Progenitor cell of endocrine pancreas (in vitro differentiated cells): ENCODE data around the gene AMIGO3. TPM values are rescaled to one million over a fixed set of nuclear protein-coding genes. Genes with fewer than 3 reads are reported as not detected.
"Not testable (repeated sequence)": the region's sequence is repeated elsewhere in the genome, so short reads cannot be mapped to it uniquely, and the experiment has no call there.

Experiments
- DNase-seq: peaks from one replicate; pipeline ENCODE4 v3.0.0; 2021; ENCODE audit warnings: low spot score; ENCODE audit not compliant: unreplicated experiment
- H3K27ac Mint-ChIP-seq: 2 replicates; pipeline ENCODE4 v1.8.0; 2021; ENCODE audit warnings: mild to moderate bottlenecking, moderate library complexity, mixed read lengths
- H3K27me3 Mint-ChIP-seq: 2 replicates; pipeline ENCODE4 v1.8.0; 2021; ENCODE audit warnings: mixed read lengths
- H3K36me3 Mint-ChIP-seq: 2 replicates; pipeline ENCODE4 v1.8.0; 2022; ENCODE audit warnings: mixed read lengths; ENCODE audit not compliant: insufficient read depth
- H3K4me1 Mint-ChIP-seq: 2 replicates; pipeline ENCODE4 v1.8.0; 2021; ENCODE audit warnings: low read depth, mixed read lengths
- H3K4me3 Mint-ChIP-seq: 2 replicates; pipeline ENCODE4 v1.8.0; 2021; ENCODE audit warnings: low read depth, mild to moderate bottlenecking, moderate library complexity, mixed read lengths
- H3K9me3 Mint-ChIP-seq: 2 replicates; pipeline ENCODE4 v1.8.0; 2021; ENCODE audit warnings: low read depth, mixed read lengths
- CTCF ChIP-seq: fragments of 200-600 bp; sonication (generic); IDR thresholded peaks from one replicate; pipeline ENCODE4 v1.5.0; 2021; ENCODE audit warnings: antibody characterized with exemption, mild to moderate bottlenecking; ENCODE audit not compliant: unreplicated experiment
- total RNA-seq: library from RNA; stranded (reverse); gene quantifications from 2 replicates; pipeline ENCODE4 v1.2.1, GENCODE V29; 2021

The AMIGO3 gene
- total RNA-seq, 1 donor from 2014 or later = 0.86 TPM

GRCh38 chr3:49756036-49756435, 36.6 kb upstream of the AMIGO3 start:
- Mint-ChIP-seq H3K4me3 (peak overlapping the region; percentile 11), H3K27me3 (no peaks in the 10 kb centered on the region), H3K4me1 (peaks cover 11% of the 10 kb centered on the region), H3K36me3 (peaks cover 3% of the 10 kb centered on the region), H3K27ac (peak overlapping the region; percentile 43), H3K9me3 (no peaks in the 10 kb centered on the region)
- no peak for TF ChIP-seq CTCF
- DNase-seq = no peak

- Mint-ChIP-seq H3K4me3 (no peak overlapping the region), H3K27ac (no peak overlapping the region)
These were observed 35.1 kb upstream of the AMIGO3 start for GRCh38 chr3:49754536-49754935.

GRCh38 chr3:49751501-49751900, 32.0 kb upstream of the AMIGO3 start:
- Mint-ChIP-seq H3K4me1 (peaks cover 13% of the 10 kb centered on the region), H3K36me3 (peaks cover 6% of the 10 kb centered on the region)
- no peak for TF ChIP-seq CTCF

More at GRCh38 chr3:49754536-49754935, 35.1 kb upstream of the AMIGO3 start:
- H3K36me3 Mint-ChIP-seq = peaks cover 6% of the 10 kb centered on the region
- H3K9me3 Mint-ChIP-seq = no peaks in the 10 kb centered on the region
- H3K4me1 Mint-ChIP-seq = peaks cover 13% of the 10 kb centered on the region
- DNase-seq = no peak
- no peak for TF ChIP-seq CTCF
- no peaks in the 10 kb centered on the region for H3K27me3 Mint-ChIP-seq

GRCh38 chr3:49750056-49750455, 30.6 kb upstream of the AMIGO3 start:
- Mint-ChIP-seq H3K4me1 (peaks cover 6% of the 10 kb centered on the region), H3K27me3 (no peaks in the 10 kb centered on the region), H3K27ac (peak overlapping the region; percentile 9), H3K4me3 (no peak overlapping the region), H3K9me3 (no peaks in the 10 kb centered on the region), H3K36me3 (peaks cover 6% of the 10 kb centered on the region)
- DNase-seq = no peak
- no peak for TF ChIP-seq CTCF

More at GRCh38 chr3:49751501-49751900, 32.0 kb upstream of the AMIGO3 start:
- Mint-ChIP-seq H3K27ac (no peak overlapping the region), H3K27me3 (no peaks in the 10 kb centered on the region), H3K9me3 (no peaks in the 10 kb centered on the region), H3K4me3 (no peak overlapping the region)
- DNase-seq = no peak

GRCh38 chr3:49748874-49749273, 29.4 kb upstream of the AMIGO3 start:
- H3K4me1 Mint-ChIP-seq, H3K9me3 Mint-ChIP-seq, DNase-seq, H3K4me3 Mint-ChIP-seq, H3K36me3 Mint-ChIP-seq, H3K27me3 Mint-ChIP-seq, H3K27ac Mint-ChIP-seq: not testable (repeated sequence)

GRCh38 chr3:49747792-49748480, 28.5 kb upstream of the AMIGO3 start:
- Mint-ChIP-seq H3K36me3 (peaks cover 3% of the 10 kb centered on the region), H3K9me3 (no peaks in the 10 kb centered on the region), H3K27me3 (no peaks in the 10 kb centered on the region), H3K4me1 (peaks cover 2% of the 10 kb centered on the region), H3K27ac (no peak overlapping the region), H3K4me3 (no peak overlapping the region)
- TF ChIP-seq CTCF = no peak
- no peak for DNase-seq
